SK-N-SH (cell line): Measurements from ENCODE around the gene RUFY3. TPM values are rescaled to one million over a fixed set of nuclear protein-coding genes. Genes with fewer than 3 reads are reported as not detected.

Experiments
- CTCF ChIA-PET: fragments of 300-600, 350-600 bp; formaldehyde crosslinking; extraction: SDS; loops from one replicate; lab custom pipeline; 2021; lab: Yijun Ruan, JAX
- POLR2A ChIA-PET: fragments of 350-600 bp; sonication (Branson Sonifier 250); formaldehyde crosslinking; extraction: SDS; loops from one replicate; lab custom pipeline; 2020; ENCODE audit warnings: antibody characterized with exemption, inconsistent platforms; lab: Yijun Ruan, JAX
- DNase-seq: peaks from one replicate; pipeline ENCODE4 v3.0.0; 2012
- H2AFZ ChIP-seq: fragments of 200-600 bp; sonication (generic); 2 replicates; pipeline ENCODE4 v1.8.1; 2016; ENCODE audit warnings: antibody characterized with exemption, mild to moderate bottlenecking, low read depth
- H3F3A ChIP-seq: fragments of 200-600 bp; sonication (generic); replicated peaks from 2 replicates; pipeline ENCODE3; 2016; ENCODE audit warnings: antibody characterized with exemption, mild to moderate bottlenecking; ENCODE audit not compliant: insufficient read depth
- H3K27ac ChIP-seq, 2 experiments: fragments of 200-500 bp in 1 of 2; fragments of 200-600 bp in 1 of 2; sonication (Bioruptor generic) in 1 of 2; sonication (generic), shearing (Covaris generic) in 1 of 2; 2 replicates each; pipeline versions ENCODE4 v1.5.1 to v1.6.1; 2014 to 2016; ENCODE audit warnings: low read depth in 2 of 2, inconsistent platforms in 1 of 2, low read length in 1 of 2, mild to moderate bottlenecking in 1 of 2, mixed read lengths in 1 of 2
- H3K27me3 ChIP-seq: fragments of 200-600 bp; sonication (generic), shearing (Covaris generic); 2 replicates; pipeline ENCODE4 v1.6.1; 2016; ENCODE audit warnings: mixed run types; ENCODE audit not compliant: insufficient read depth
- H3K36me3 ChIP-seq, 2 experiments: fragments of 200-500 bp in 1 of 2; fragments of 200-600 bp in 1 of 2; sonication (Bioruptor generic) in 1 of 2; sonication (generic) in 1 of 2; replicated peaks in 1 of 2; 2 replicates each; pipeline versions ENCODE3 to v1.5.1; 2014 to 2016; ENCODE audit warnings: low read length in 1 of 2, mild to moderate bottlenecking in 1 of 2; ENCODE audit not compliant: insufficient read depth in 2 of 2, control insufficient read depth in 1 of 2
- H3K4me1 ChIP-seq, 2 experiments: fragments of 200-500 bp in 1 of 2; fragments of 200-600 bp in 1 of 2; sonication (Bioruptor generic) in 1 of 2; sonication (generic), shearing (Covaris generic) in 1 of 2; 2 replicates each; pipeline versions ENCODE4 v1.5.1 to v1.6.1; 2014 to 2016; ENCODE audit warnings: low read depth in 1 of 2, low read length in 1 of 2, mixed run types in 1 of 2; ENCODE audit not compliant: insufficient read depth in 2 of 2, control insufficient read depth in 1 of 2
- H3K4me2 ChIP-seq: fragments of 200-600 bp; sonication (generic), shearing (Covaris generic); 2 replicates; pipeline ENCODE4 v1.6.1; 2017; ENCODE audit warnings: mixed run types
- H3K4me3 ChIP-seq, 2 experiments: fragments of 200-500 bp in 1 of 2; fragments of 200-600 bp in 1 of 2; sonication (Bioruptor generic) in 1 of 2; sonication (generic), shearing (Covaris generic) in 1 of 2; 2 replicates each; pipeline versions ENCODE4 v1.5.1 to v1.8.1; 2014 to 2016; ENCODE audit warnings: low read depth in 2 of 2, inconsistent platforms in 1 of 2, low read length in 1 of 2, mild to moderate bottlenecking in 1 of 2, mixed read lengths in 1 of 2, moderate library complexity in 1 of 2
- H3K79me2 ChIP-seq: fragments of 200-600 bp; sonication (generic); 2 replicates; pipeline ENCODE4 v1.8.1; 2017; ENCODE audit warnings: mild to moderate bottlenecking; ENCODE audit not compliant: insufficient read depth
- H3K9ac ChIP-seq: fragments of 200-600 bp; sonication (generic); 2 replicates; pipeline ENCODE4 v1.6.1; 2017; ENCODE audit warnings: mixed run types
- H3K9me2 ChIP-seq: fragments of 200-600 bp; sonication (generic); 2 replicates; pipeline ENCODE4 v1.6.1; 2017; ENCODE audit warnings: mixed run types
- H3K9me3 ChIP-seq: fragments of 200-600 bp; sonication (generic); 2 replicates; pipeline ENCODE4 v1.6.1; 2017; ENCODE audit warnings: mixed run types, mild to moderate bottlenecking, moderate library complexity
- H4K20me1 ChIP-seq: fragments of 200-600 bp; sonication (generic); 2 replicates; pipeline ENCODE4 v1.6.1; 2017; ENCODE audit warnings: mild to moderate bottlenecking, mixed run types; ENCODE audit not compliant: insufficient read depth
- EZH2phosphoT487 ChIP-seq: fragments of 200-600 bp; sonication (generic); IDR thresholded peaks from 2 replicates; pipeline ENCODE4 v1.6.1; 2017; ENCODE audit warnings: low read depth, mixed run types, mild to moderate bottlenecking, antibody characterized with exemption, moderate library complexity, borderline replicate concordance
- GABPA ChIP-seq: IDR thresholded peaks from 2 replicates; pipeline ENCODE4 v1.4.0; 2012; ENCODE audit warnings: low read depth, mild to moderate bottlenecking
- MXI1 ChIP-seq: IDR thresholded peaks from 2 replicates; pipeline ENCODE4 v1.6.1; 2012; ENCODE audit warnings: mild to moderate bottlenecking, low read depth, low read length, improper control_type of control experiment
- PBX3 ChIP-seq: IDR thresholded peaks from 2 replicates; pipeline ENCODE4; 2012
- POLR2AphosphoS5 ChIP-seq: IDR thresholded peaks from 2 replicates; pipeline ENCODE4 v1.6.1; 2012; ENCODE audit warnings: low read depth, low read length
- REST ChIP-seq: IDR thresholded peaks from 2 replicates; pipeline ENCODE4 v1.6.1; 2012; ENCODE audit warnings: mild to moderate bottlenecking, low read depth, low read length, moderate library complexity
- RFX5 ChIP-seq: IDR thresholded peaks from 2 replicates; pipeline ENCODE4 v1.6.1; 2012; ENCODE audit warnings: mild to moderate bottlenecking, improper control_type of control experiment, low read length
- USF1 ChIP-seq: IDR thresholded peaks from 2 replicates; pipeline ENCODE4 v1.4.0; 2012; ENCODE audit warnings: low read depth, borderline replicate concordance
- WGBS: methylation state at CpG from one replicate; pipeline ENCODE4 v1.1.6; 2017; ENCODE audit warnings: low lambda C conversion rate; 5-methylcytosine and 5-hydroxymethylcytosine counted together
- polyA plus RNA-seq, 3 experiments: library from polyadenylated mRNA; depleted of rRNA; stranded (reverse); fragments of >200 nt; gene quantifications; 2 replicates each; pipeline ENCODE4 v1.2.3, GENCODE V29; 2012
- TF ChIP-seq, protein P1 (sequence below): IDR thresholded peaks from 2 replicates; pipeline ENCODE4 v1.4.0; 2012; ENCODE audit warnings: low read depth, borderline replicate concordance
- TF ChIP-seq, protein P2 (sequence below): fragments of 150-350 bp; IDR thresholded peaks from 2 replicates; pipeline ENCODE4 v1.6.1; 2017; ENCODE audit warnings: antibody characterized with exemption, low read length, low read depth, borderline replicate concordance

Gene RUFY3
- polyA plus RNA-seq, 1 of the 3 experiments (the other 2 are of a cell fraction) = 22.8 TPM

DNA sequence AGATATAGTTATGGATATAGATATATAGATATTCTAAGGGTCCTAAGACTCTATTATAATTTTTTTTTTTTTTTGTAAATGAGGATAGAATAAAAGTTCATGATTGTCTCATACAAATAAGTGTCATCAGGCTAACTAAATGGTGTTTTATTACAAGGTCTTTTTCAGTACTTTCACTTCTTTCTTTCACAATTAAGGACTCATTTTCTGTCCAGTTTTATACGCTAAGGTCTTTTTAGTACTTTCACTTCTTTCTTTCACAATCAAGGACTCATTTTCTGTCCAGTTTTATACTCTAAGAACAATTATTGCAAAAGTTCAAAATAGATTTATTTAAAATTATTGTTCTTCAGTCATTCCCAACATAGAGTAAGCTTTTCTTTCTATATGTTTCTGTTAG, 32.7 kb downstream of the RUFY3 start:
- H2AFZ ChIP-seq = no peak overlapping the region
- no peak overlapping the region for H3K27ac ChIP-seq
- no peak overlapping the region for H3K4me3 ChIP-seq
- H3K4me2 ChIP-seq = no peak overlapping the region
- peaks cover 27% of the 10 kb centered on the region for H4K20me1 ChIP-seq
- H3K9ac ChIP-seq = no peak overlapping the region
- H3K9me2 ChIP-seq = no peaks in the 10 kb centered on the region
- no peaks in the 10 kb centered on the region for H3K4me1 ChIP-seq
- peaks cover 5% of the 10 kb centered on the region for H3F3A ChIP-seq
- no peak for DNase-seq
- H3K9me3 ChIP-seq = no peaks in the 10 kb centered on the region
- ChIA-PET POLR2A (no interaction called here), CTCF (no interaction called here)
- H3K27me3 ChIP-seq = no peaks in the 10 kb centered on the region
- H3K79me2 ChIP-seq = peaks cover 76% of the 10 kb centered on the region
- 97% methylated on average over 1 of the region's 1 CpG for WGBS
- peaks cover 2 to 9% of the 10 kb centered on the region in 2 experiments for H3K36me3 ChIP-seq
- no peak for TF ChIP-seq MXI1

DNA sequence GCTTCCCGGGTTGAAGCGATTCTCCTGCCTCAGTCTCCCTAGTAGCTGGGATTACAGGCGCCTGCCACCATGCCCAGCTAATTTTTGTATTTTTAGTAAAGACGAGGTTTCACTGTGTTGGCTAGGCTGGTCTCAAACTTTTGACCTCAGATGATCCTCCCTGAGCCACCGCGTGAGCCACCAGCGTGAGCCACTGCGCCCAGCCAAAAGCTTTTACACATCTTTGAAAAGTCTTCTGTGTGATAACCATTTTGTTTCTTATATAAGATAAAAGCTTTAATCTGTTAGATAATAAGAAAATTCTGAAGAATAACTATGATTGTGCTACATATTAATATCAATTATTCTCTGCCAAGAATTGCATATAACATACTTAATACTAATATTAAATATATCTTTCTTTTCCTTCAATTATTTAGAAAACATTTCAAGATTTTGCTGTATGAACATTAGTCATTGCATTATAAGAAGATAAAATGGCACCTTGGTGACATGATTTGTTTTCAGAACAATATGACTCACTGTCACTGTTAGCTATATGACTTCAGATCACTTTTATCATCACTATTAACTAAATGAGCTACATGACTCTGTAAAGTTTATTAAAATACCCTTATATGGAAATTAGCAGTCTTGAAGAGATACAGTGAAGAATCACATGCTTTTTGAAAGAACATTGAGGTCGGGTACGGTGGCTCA, 33.4 kb downstream of the RUFY3 start:
- no peak overlapping the region for H3K4me2 ChIP-seq
- H3F3A ChIP-seq = peaks cover 5% of the 10 kb centered on the region
- H3K9me2 ChIP-seq = no peaks in the 10 kb centered on the region
- 98% methylated on average over 10 of the region's 10 CpGs for WGBS
- H3K27ac ChIP-seq = no peak overlapping the region
- no peak for TF ChIP-seq EZH2phosphoT487
- TF ChIP-seq USF1 = no peak
- no peak for TF ChIP-seq RFX5
- no peak for TF ChIP-seq GABPA
- no peak for TF ChIP-seq PBX3
- no peak for TF ChIP-seq REST
- TF ChIP-seq, protein P1, sequence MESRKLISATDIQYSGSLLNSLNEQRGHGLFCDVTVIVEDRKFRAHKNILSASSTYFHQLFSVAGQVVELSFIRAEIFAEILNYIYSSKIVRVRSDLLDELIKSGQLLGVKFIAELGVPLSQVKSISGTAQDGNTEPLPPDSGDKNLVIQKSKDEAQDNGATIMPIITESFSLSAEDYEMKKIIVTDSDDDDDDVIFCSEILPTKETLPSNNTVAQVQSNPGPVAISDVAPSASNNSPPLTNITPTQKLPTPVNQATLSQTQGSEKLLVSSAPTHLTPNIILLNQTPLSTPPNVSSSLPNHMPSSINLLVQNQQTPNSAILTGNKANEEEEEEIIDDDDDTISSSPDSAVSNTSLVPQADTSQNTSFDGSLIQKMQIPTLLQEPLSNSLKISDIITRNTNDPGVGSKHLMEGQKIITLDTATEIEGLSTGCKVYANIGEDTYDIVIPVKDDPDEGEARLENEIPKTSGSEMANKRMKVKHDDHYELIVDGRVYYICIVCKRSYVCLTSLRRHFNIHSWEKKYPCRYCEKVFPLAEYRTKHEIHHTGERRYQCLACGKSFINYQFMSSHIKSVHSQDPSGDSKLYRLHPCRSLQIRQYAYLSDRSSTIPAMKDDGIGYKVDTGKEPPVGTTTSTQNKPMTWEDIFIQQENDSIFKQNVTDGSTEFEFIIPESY = no peak
- no peak for TF ChIP-seq POLR2AphosphoS5
- TF ChIP-seq, protein P2, sequence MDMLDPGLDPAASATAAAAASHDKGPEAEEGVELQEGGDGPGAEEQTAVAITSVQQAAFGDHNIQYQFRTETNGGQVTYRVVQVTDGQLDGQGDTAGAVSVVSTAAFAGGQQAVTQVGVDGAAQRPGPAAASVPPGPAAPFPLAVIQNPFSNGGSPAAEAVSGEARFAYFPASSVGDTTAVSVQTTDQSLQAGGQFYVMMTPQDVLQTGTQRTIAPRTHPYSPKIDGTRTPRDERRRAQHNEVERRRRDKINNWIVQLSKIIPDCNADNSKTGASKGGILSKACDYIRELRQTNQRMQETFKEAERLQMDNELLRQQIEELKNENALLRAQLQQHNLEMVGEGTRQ = no peak
- ChIA-PET POLR2A (no interaction called here), CTCF (no interaction called here)
- no peaks in the 10 kb centered on the region for H3K27me3 ChIP-seq
- DNase-seq = no peak
- H3K4me1 ChIP-seq = no peaks in the 10 kb centered on the region
- no peak overlapping the region for H3K9ac ChIP-seq
- H2AFZ ChIP-seq = no peak overlapping the region
- H3K36me3 ChIP-seq = peaks cover 2 to 9% of the 10 kb centered on the region in 2 experiments
- H4K20me1 ChIP-seq = peaks cover 24% of the 10 kb centered on the region
- no peak overlapping the region for H3K4me3 ChIP-seq
- peaks cover 77% of the 10 kb centered on the region for H3K79me2 ChIP-seq
- no peaks in the 10 kb centered on the region for H3K9me3 ChIP-seq
